HCT116 (cell line): ENCODE results near the gene DOK1.

ENCODE experiments used
- CTCF ChIP-seq, 3 experiments: fragments of 200-600 bp in 1 of 3; sonication (generic) in 1 of 3; IDR thresholded peaks in 2 of 3; conservative IDR thresholded peaks in 1 of 3; 2 replicates each; pipeline ENCODE4 v1.5.1; 2012 to 2017; ENCODE audit warnings: low read depth in 2 of 3, low read length in 2 of 3, antibody characterized with exemption in 1 of 3, borderline replicate concordance in 1 of 3, control low read depth in 1 of 3, mild to moderate bottlenecking in 1 of 3, mixed read lengths in 1 of 3, mixed run types in 1 of 3, moderate library complexity in 1 of 3; ENCODE audit not compliant: insufficient read depth in 1 of 3
- SIN3A ChIP-seq: IDR thresholded peaks from 2 replicates; pipeline ENCODE4 v1.6.1; 2012; ENCODE audit warnings: low read depth
- TF ChIP-seq, protein P1 (sequence below): IDR thresholded peaks from 2 replicates; pipeline ENCODE4 v1.6.1; 2012; ENCODE audit warnings: low read depth

DNA sequence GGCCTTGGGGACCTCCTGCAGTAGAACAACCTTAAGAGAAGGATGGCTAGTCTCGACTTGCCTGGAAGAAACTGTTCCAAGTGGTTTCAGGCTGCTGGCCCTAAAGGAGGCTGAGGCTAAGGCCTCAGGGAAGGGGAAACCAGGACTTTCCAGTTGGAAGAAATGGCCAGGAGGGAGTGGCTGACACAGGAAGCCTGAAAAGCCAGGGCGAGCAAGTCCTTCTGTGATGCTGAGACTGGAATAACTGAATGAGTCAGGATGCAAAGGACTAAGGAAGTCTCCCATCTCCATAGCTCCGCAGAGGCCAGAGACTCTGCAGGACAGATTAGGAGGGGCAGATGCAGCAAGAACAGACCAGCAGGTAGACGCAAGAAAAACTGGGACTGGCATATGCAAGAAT, 17.4 kb upstream of the DOK1 start:
- no peak for TF ChIP-seq SIN3A
- TF ChIP-seq CTCF (IDR thresholded peaks at IDR 0.05 in 2 of 3, conservative IDR thresholded peaks at IDR 0.05 in 1 of 3; ENCODE audit: borderline replicate concordance in 1 of 3, insufficient read depth in 1 of 3, low read depth in 2 of 3, low read length in 2 of 3): no peak
- TF ChIP-seq, protein P1, sequence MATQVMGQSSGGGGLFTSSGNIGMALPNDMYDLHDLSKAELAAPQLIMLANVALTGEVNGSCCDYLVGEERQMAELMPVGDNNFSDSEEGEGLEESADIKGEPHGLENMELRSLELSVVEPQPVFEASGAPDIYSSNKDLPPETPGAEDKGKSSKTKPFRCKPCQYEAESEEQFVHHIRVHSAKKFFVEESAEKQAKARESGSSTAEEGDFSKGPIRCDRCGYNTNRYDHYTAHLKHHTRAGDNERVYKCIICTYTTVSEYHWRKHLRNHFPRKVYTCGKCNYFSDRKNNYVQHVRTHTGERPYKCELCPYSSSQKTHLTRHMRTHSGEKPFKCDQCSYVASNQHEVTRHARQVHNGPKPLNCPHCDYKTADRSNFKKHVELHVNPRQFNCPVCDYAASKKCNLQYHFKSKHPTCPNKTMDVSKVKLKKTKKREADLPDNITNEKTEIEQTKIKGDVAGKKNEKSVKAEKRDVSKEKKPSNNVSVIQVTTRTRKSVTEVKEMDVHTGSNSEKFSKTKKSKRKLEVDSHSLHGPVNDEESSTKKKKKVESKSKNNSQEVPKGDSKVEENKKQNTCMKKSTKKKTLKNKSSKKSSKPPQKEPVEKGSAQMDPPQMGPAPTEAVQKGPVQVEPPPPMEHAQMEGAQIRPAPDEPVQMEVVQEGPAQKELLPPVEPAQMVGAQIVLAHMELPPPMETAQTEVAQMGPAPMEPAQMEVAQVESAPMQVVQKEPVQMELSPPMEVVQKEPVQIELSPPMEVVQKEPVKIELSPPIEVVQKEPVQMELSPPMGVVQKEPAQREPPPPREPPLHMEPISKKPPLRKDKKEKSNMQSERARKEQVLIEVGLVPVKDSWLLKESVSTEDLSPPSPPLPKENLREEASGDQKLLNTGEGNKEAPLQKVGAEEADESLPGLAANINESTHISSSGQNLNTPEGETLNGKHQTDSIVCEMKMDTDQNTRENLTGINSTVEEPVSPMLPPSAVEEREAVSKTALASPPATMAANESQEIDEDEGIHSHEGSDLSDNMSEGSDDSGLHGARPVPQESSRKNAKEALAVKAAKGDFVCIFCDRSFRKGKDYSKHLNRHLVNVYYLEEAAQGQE: no peak
